Mesothelial cell of epicardium (in vitro differentiated cells): Measurements from ENCODE around the gene GABPB1. TPM values are rescaled to one million over a fixed set of nuclear protein-coding genes. Genes with fewer than 3 reads are reported as not detected.

Experiments used
- DNase-seq, 2 experiments: peaks; one replicate each; pipeline ENCODE4 v3.0.0; 2021; ENCODE audit warnings: low spot score in 2 of 2; ENCODE audit not compliant: unreplicated experiment in 2 of 2
- H3K27ac Mint-ChIP-seq: 2 replicates; pipeline ENCODE4 v1.8.0; 2021; ENCODE audit warnings: mixed read lengths
- H3K27me3 Mint-ChIP-seq: 2 replicates; pipeline ENCODE4 v1.8.0; 2021; ENCODE audit warnings: low read depth, mixed read lengths
- H3K36me3 Mint-ChIP-seq: 2 replicates; pipeline ENCODE4 v1.8.0; 2021; ENCODE audit warnings: mixed read lengths
- H3K4me1 Mint-ChIP-seq: 2 replicates; pipeline ENCODE4 v1.8.0; 2021; ENCODE audit warnings: mixed read lengths
- H3K4me3 Mint-ChIP-seq: 2 replicates; pipeline ENCODE4 v1.8.0; 2021; ENCODE audit warnings: mild to moderate bottlenecking, moderate library complexity, mixed read lengths
- H3K9me3 Mint-ChIP-seq: 2 replicates; pipeline ENCODE4 v1.8.0; 2021; ENCODE audit warnings: mixed read lengths
- total RNA-seq: library from RNA; stranded (reverse); gene quantifications from 3 replicates; pipeline ENCODE4 v1.2.1, GENCODE V29; 2021
- TF ChIP-seq, protein P1 (sequence below): fragments of 200-600 bp; sonication (generic); IDR thresholded peaks from one replicate; pipeline ENCODE4 v1.5.0; 2021; ENCODE audit warnings: antibody characterized with exemption; ENCODE audit not compliant: unreplicated experiment

GABPB1 gene
- total RNA-seq, 1 donor from 2014 or later: 24.0 TPM

DNA sequence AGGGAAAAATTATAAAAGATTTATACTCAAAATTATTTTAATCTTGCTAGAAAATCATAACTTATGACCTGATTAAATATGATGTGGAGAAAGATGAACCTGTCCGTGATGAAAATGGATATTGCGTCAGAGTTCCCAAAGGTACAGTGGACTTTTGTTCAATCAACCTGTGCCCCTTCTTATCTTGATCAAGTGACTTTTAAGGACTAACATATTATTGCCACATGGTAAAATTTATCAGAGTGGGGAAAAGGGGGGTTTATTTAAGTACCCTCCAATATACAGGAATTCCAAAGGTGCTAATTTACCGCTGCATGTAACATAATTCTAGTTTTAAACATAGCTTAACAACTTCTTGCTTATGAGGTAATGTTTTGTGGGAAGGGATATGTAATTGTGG lies 129.1 kb downstream of the GABPB1 start:
- Mint-ChIP-seq H3K36me3 (no peaks in the 10 kb centered on the region), H3K27me3 (no peaks in the 10 kb centered on the region)
- DNase-seq: no peak

More for the DNA sequence above, 129.1 kb downstream of the GABPB1 start:
- H3K27ac Mint-ChIP-seq: no peak overlapping the region
- H3K4me3 Mint-ChIP-seq: no peak overlapping the region
- TF ChIP-seq, protein P1, sequence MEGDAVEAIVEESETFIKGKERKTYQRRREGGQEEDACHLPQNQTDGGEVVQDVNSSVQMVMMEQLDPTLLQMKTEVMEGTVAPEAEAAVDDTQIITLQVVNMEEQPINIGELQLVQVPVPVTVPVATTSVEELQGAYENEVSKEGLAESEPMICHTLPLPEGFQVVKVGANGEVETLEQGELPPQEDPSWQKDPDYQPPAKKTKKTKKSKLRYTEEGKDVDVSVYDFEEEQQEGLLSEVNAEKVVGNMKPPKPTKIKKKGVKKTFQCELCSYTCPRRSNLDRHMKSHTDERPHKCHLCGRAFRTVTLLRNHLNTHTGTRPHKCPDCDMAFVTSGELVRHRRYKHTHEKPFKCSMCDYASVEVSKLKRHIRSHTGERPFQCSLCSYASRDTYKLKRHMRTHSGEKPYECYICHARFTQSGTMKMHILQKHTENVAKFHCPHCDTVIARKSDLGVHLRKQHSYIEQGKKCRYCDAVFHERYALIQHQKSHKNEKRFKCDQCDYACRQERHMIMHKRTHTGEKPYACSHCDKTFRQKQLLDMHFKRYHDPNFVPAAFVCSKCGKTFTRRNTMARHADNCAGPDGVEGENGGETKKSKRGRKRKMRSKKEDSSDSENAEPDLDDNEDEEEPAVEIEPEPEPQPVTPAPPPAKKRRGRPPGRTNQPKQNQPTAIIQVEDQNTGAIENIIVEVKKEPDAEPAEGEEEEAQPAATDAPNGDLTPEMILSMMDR: no peak
- H3K9me3 Mint-ChIP-seq: no peaks in the 10 kb centered on the region
- no peaks in the 10 kb centered on the region for H3K4me1 Mint-ChIP-seq

Other genes starting within 250 kb of the GABPB1 start
- gene ATP8B4, start 236.0 kb downstream of the GABPB1 start, total RNA-seq: 1.4 to 2.1 TPM (median 1.8 TPM) in 3 replicates
- gene SLC27A2, start 173.0 kb downstream of the GABPB1 start, total RNA-seq: 2.7 to 3.2 TPM (median 3.1 TPM) in 3 replicates
- not detected in 3 replicates for gene HDC, start 89.5 kb downstream of the GABPB1 start, total RNA-seq
- 55.9 to 61.6 TPM (median 56.1 TPM) in 3 replicates for gene USP8, start 69.2 kb upstream of the GABPB1 start, total RNA-seq
- 0.61 to 1.5 TPM (median 1.2 TPM) in 3 replicates for gene USP50, start 191.5 kb upstream of the GABPB1 start, total RNA-seq